Measurements from ENCODE around the gene RPS6KA1.
"Not testable (repeated sequence)": the region's sequence is repeated elsewhere in the genome, so short reads cannot be mapped to it uniquely, and the experiment has no call there.

Gene RPS6KA1

DNA sequence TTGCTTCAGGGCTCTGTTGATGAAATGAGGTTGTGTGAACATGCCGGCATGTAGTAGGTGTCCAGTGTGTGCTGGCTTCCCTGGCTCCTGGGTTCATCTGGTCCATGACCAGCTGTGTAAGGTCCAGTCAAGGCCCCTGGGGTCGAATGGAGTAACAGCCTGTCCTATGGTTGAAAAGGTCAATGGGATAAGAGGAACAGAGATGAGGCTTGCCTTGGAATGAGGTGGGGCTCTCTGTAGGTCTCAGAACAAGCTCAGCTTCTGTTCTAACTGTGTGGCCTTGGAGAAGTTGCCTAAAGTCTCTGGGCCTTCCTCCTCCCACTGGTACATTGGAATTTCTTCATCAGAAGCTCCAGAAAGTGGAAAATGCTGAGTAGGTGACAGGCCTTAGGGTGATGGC is 26.6 kb downstream of the RPS6KA1 start:
- DNase-seq: no peak

DNA sequence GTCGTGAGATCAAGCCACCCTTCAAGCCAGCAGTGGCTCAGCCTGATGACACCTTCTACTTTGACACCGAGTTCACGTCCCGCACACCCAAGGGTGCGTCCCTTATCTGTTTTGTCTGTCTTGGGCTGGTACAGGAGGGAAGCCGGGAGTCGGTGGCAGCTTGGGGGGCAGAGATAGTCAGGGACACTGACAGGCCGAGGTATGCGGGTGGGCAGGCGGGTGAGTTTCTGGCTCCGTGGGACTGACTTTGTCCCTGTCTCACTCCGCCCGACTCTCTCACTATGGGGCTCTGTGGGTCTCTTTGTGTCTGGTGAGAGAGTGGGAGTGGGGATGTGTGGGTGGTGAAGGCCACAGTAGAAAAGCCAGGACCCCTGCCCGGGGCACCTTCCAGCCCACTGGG is 27.4 kb downstream of the RPS6KA1 start:
- no peak for DNase-seq

DNA sequence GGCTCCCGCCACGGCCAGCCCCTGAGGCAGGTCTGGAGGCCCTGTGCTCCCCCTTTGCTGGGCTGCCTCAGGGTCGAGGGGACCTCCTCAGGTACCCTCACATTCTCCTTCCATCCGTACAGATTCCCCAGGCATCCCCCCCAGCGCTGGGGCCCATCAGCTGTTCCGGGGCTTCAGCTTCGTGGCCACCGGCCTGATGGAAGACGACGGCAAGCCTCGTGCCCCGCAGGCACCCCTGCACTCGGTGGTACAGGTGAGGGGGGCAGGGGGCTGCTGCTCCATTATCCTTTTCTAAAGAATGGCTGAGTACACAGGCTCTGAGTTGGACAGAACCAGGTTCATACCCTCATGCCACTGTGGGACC is 29.1 kb downstream of the RPS6KA1 start:
- no peak for DNase-seq

DNA sequence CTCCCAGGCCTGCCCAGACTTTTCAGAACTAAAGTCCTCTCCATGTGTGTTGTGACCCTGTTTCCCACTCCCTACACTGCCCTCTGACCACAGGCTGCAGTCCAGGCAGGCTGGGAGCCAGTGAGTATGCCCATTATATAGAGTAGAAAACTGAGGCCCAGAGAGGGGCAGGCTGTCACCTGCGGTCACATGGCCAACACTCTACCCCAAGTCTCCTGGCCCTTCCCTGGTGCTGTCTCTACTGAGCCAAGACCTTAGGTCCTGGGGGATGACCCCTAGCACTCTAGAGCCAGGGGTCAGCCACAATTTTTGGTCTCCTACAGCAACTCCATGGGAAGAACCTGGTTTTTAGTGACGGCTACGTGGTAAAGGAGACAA is 30.8 kb downstream of the RPS6KA1 start:
- no peak for DNase-seq

DNA sequence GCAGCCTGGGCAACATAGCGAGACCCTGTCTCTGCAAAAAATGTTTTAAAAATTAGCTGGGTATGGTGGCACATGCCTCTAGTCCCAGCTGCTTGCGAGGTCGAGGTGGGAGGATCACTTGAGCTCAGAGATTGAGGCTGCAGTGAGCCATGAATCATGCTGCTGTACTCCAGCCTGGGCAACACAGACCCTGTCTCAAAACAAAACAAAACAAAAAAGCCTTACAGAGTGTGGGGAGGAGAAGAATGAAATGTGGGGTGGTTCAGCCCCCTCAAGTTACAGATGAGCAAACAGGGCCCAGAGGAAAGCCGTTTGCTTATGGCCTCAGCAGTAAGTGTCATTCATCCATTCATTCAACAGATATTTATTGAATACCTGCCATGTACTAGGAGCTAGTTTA is 40.7 kb downstream of the RPS6KA1 start:
- DNase-seq: no peak

DNA sequence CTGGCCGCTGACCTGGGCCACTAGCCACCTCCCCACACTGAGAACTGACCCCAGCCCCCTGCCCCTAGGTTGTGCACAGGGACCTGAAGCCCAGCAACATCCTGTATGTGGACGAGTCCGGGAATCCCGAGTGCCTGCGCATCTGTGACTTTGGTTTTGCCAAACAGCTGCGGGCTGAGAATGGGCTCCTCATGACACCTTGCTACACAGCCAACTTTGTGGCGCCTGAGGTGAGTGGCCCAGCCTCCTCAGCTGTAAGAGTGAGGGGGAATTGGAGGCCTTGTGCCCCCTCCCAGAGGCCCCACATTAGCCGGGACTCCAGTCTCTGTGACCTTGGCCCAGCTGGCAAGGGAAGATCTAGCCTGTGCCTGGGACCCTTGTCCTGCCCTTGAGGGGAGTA is 41.8 kb downstream of the RPS6KA1 start:
- no peak for DNase-seq

DNA sequence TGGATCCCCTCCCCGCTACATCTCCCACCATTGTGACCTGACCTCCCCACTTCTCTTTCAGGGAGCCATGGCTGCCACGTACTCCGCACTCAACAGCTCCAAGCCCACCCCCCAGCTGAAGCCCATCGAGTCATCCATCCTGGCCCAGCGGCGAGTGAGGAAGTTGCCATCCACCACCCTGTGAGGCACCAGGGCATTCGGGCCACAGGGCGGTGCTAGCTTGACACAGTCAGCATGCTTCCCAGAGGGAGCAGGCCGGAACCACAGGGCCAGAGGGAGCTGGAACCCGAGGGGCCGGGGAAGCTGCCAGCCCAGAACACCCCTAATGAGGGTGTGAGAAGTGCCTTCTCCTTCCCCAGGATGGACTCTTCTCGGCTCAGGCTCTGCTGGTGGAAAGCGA is 44.5 kb downstream of the RPS6KA1 start:
- no peak for DNase-seq

DNA sequence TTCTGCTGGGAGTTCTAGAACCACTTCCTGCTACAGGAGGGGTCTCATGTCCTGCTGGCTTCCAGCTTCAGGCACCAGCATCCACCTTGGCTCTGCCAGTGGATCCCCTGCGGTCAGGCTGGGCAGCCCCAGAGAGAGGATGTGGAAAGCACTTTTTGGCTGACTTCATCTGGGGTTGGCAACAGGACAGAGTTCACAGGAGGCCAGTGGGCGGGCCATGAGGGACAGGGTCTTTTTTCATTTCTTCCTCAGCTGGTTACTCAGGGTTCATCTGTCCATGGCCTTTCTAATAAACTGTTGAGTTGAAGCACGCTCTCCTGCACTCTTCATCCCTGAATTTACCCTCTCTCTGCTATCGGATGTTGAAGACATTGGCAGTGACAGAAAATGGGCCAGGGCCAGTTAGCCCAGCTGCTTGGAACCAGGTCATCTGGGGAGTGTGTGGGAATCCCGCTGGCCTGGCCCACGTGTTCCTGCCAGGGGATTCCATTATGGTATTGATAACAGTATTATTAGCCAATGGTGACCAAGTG is 45.2 kb downstream of the RPS6KA1 start:
- DNase-seq: no peak

DNA sequence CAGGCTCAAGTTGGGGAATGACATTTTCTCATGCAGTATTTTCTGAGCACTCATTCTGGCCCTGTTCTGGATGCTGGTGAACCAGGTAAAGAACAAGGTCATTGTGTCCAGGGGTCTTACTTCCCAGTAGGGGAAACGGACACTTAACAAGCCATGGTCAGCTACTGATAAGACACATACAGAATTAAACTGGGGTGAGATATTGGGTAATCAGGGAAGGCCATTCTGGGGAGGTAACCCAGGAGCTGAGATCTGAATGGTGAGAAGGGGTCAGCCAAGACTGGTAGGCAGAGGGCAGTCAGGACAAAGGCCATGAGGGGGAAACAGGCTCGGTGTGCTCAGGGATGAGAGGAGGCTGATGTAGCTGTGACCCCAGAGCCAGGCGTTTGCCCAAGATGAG is 45.8 kb downstream of the RPS6KA1 start:
- no peak for DNase-seq

DNA sequence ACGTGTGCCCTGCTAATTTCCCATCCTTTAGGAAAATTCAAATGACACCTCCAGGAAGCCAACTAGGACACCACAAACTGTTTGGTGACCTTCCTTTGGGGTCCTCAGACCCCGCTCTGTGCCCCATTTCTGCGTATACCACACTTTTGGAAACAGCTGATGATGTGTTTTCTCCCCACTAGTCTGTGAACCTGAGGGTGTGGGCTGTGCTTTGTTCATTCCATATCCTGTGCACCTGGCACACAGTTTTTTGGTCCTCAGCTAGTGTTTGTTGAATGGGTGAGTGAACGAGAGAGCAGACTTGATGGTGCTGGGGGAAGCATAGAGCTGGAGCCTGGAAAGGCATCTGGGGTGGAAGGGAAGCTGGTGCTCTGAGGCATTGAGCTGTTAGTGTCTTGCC is 48.6 kb downstream of the RPS6KA1 start:
- DNase-seq: no peak

DNA sequence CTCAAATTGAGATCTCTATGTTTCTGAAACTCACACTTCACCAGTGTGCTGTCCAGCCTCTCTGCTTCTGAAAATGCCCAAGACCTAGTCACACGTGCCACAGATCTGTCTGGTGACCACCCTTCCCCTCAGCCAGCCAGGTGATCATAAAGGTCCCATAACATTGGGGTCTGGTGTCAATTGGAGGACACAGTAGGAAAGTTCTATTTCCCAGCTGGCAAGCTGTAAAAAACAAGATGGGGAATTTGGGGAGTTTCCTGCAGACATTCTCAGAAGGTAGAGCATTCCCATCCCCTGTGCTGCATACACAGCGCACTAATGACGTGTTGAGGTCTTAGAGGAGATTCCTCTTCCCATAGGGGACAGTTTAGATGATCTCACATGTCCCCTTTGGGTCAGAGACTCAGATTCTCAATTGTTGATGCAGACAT is 50.1 kb downstream of the RPS6KA1 start:
- DNase-seq: no peak

DNA sequence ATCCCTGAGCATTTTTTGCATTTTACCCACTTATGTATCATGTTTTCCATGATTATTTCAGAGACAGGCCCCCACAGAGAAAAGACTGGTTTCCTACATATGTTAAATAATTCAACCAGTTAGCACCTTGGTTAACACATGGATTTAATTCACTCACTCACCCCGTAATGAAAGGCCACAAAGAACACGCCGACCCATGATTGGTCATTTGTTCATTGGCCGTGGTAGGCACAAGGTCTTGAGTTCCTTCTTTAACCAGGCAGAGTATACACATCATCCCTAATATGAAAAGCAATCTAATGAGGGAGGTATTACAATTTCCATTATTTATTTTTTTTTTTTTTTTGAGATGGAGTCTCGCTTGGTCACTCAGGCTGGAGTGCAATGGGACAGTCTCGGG is 50.6 kb downstream of the RPS6KA1 start:
- no peak for DNase-seq

DNA sequence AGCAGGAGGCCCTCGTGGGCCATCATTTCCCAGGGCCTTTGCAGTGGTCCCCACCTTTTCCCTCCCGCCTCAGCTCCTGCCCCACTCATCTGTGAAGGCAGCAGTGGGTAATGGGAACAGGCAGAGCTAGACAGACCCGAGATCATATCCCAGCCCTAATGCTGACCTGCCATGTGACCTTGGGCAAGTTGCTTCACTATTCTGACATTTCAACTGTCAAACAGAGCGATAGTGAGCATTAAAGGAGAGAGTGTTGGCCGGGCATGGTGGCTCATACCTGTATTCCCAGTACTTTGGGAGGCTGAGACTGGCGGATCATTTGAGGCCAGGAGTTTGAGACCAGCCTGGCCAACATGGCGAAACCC is 51.7 kb downstream of the RPS6KA1 start:
- DNase-seq: no peak

DNA sequence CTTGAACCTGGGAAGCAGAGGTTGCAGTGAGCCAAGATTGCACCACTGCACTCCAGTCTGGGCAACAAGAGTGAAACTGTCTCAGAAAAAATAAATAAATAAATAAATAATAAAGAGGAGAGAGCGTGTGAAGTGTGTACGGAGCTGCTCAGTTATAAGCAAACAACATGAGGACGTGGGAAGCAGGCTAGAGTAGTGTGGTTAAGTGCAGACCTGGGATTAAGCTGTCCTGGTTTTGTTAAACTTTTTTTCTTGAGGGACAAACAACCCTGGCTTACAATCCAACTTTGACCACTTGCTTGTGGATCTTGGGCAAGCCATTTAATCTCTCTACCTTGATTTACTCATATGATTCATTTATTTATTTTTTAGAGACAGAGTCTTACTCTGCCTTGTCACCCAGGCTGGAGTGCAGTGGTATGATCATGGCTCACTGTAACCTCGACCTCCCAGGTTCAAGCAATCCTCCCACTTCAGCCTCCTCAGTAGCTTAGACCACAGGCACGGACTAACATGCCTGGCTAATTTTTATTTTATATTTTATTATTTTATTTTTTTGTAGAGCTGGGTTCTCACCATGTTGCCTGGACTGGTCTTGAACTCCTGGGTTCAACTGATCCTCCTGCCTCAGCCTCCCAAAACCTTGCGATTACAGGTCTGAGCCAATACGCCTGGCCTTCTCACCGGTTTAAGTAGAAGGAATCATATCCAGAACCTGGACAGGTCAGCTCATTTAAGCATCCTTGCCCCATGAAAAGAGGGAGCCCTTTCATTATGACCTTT is 52.7 kb downstream of the RPS6KA1 start:
- no peak for DNase-seq

DNA sequence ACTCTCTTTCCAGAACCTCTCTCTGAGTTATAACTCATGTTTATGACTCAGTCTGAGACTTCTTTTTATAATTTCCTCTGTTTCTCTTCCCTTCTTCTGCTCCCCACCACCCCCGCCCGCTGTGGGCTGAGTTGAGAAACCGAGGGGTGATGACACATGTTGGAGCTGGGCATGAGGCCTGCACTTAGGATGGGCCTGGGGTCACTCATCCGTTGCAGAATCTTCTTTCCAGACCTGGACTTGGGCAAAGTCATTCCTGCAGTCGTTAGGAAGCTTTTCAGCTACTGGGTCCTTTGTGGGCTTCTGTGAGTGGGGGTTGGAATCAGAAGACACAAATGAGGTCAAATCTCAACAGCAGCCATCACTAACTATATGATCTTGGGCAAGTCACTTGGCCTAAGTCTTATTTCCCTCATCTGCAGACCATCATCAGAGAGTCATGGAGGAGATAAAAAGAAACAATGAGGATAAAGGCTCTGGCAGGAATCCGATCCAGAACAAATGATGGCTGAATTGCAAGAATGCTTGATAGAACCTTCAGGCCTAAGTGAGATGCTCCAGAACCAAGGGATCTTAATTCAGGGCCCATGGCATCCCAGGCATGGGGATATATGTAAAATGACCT is 53.4 kb downstream of the RPS6KA1 start:
- no peak for DNase-seq

DNA sequence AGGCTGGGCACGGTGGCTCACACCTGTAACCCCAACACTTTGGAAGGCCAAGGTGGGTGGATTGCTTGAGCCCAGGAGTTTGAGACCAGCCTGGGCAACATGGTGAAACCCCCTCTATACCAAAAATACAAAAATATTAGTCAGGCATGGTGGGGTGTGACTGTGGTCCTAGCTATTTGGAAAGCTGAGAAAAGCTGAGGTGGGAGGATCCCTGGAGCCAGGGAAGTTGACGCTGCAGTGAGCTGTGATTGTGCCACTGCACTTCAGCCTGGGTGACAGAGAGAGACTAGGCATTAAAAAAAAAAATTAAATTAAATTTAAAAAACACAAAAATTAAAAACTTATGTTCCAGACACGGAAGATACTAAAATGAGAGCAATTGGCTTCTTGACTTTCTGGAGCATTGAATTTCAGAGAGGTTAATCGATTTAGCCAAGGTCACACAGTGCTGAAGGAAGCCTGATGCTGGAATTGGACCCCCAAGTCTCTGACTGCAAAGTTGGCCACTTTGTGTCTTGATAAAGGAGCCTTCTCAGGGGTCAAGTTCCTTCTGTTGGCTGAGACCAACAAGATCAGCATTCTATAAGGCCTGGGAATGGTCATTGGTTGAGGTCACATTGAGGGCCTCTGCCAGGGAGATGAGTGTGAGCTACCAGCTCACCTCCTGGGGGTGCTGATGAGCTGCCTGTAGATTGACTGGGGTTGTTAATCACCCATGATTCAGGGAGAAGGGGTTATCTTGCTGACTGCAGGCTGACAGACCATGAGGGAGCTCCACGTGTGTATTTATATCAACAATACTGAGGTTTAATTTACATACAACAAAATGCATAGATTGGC is 54.3 kb downstream of the RPS6KA1 start:
- DNase-seq: no peak

DNA sequence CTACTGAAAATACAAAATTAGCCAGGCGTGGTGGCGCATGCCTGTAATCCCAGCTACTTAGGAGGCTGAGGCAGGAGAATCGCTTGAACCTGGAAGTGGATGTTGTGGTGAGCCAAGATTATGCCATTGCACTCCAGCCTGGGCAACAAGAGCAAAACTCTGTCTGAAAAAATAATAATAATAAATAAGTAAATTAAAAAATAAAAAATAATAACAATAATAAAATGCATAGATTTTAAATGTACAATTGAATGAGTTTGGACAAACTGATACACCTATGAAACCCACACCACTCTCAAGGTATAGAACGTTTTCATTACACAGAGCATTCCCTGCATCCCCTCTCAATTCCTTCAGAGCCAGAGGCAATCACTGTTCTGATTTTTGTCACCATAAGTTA is 55.0 kb downstream of the RPS6KA1 start:
- not testable (repeated sequence) for DNase-seq

DNA sequence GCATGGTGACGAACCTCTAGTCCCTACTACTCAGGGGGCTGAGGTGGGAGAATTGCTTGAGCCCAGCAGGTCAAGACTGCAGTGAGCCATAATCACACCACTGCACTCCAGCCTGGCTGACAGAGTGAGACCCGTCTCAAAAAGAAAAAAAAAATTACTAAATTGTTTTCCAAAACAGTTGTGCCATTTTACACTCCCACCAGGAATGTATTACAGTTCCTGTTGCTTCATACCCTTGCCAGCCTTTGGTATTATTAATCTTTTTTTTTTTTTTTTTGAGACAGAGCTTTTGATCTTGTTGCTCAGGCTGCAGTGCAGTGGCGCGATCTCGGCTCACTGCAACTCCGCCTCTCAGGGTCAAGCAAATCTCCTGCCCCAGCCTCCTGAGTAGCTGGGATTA is 55.9 kb downstream of the RPS6KA1 start:
- DNase-seq: no peak

DNA sequence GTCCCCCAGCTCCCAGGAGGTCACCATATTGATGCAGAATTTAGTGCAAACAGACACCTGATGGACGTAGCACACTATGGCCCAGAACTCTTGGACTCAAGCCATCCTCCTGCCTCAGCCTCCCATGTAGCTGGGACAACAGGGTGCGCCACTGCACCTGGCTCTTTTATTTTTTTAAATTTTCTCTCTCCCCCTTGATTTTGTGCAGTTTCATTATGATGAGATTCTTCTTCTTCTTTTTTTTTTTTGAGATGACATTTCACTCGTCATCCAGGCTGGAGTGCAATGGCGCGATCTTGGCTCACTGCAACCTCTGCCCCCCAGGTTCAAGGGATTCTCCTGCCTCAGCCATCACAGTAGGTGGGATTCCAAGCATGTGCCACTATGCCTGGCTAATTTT is 63.8 kb downstream of the RPS6KA1 start:
- DNase-seq: no peak

DNA sequence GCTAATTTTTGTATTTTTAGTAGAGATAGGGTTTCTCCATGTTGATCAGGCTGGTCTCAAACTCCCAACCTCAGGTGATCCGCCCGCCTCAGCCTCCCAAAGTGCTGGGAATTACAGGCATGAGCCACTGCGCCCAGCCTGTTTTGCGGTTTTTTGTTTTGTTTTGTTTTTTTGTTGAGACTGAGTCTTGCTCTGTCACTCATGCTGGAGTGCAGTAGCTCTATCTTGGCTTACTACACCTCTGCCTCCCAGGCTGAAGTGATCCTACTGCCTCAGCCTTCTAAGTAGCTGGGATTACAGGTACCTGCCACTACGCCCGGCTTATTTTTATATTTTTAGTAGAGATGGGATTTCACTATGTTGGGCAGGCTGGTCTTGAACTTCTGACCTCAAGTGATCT is 65.0 kb downstream of the RPS6KA1 start:
- not testable (repeated sequence) for DNase-seq

DNA sequence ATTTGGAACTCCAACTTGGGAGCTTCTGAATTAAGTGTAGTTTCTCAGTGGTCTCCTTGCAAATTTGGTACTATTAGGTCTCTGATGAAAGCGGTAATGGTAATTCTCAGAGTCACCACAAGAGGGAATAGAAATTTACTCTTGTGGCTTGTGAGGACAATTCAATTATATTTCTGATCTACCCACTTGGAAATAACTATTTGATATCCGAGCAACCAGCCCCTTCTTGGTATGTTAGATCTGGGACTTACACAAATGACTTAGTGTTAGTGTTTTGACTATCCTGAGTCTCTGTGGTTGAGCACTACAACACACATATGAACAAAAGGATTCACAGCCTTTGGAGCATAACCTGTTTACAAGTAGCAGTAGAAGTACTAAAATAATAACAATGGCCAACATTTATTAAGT is 68.1 kb downstream of the RPS6KA1 start:
- peak; percentile 54 for DNase-seq

DNA sequence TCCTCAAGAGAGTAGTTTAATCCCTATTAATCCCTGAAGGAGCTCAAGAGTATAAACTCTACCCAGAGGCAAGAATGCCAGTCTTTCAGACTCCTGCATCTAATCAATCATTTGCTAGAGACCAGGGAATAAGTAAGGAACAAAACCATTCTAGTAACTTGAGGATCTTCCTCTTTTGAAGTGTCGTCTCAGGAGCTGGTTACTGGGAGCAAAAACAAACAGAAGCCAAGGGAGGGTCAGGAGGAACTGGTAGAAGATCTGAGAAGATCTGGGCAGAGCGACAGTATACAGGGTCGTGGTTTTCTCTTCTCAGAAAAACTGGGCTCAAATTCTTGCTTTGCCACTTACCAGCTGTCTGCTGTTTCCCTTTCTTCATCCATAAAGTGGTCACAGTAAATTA is 69.3 kb downstream of the RPS6KA1 start:
- DNase-seq: no peak

DNA sequence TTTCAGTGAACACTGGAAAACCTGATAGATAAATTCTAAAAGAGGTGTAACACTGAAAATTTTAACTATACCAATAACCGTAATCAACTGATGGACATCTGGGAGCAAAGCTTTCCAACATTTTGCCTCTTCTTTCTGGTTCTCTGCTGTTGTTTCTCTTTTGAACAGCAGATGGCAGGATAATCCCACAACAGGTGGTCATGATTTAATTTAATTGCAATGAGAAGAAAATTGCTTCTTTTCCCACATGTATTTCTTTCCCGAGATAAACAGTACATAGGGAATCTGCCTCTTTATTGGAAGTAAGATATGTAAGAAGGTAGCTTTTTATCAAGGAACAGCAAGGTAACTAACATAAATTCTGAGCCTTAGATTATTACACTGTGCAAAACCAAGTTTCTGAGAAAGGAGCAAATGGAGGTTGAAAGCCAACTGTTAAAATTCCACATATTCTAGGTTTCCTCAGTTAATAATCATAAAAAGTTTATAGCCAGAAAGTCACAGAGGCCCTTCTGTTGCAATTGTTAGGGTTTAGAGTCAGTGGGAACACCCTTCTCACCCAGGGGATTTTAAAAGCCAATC is 72.9 kb downstream of the RPS6KA1 start:
- peak; percentile 74 for DNase-seq

DNA sequence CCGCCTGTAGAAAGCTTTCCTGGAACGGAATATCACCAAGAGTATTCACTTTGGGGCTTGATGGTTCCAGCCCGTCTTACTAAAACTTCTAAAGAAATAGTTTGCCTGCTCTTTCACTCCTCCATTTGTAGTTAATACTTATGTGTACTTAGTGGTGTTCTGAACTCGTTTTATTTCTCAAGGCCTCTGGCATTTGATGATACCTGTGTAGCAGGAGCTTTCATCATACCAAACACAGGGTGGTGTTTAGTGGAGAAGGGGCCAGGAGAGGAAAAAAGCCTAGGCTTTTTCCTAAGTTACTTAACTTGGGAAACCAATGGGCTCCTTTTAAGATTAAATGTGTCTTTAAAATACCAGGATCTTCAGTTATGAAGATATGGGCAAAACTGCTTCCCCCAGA is 74.3 kb downstream of the RPS6KA1 start:
- DNase-seq: no peak

Measured in DMS79 treated with DMSO at 0.1 percent for 48 hours (cell line).